Measurements from ENCODE around the gene SLC5A11.

GRCh38 chr16:24844101-24845030, 1.4 kb upstream of the SLC5A11 start:
- TF ChIP-seq CTCF (IDR thresholded peaks at IDR 0.05) (no peak), POLR2AphosphoS5 (IDR thresholded peaks at IDR 0.05) (no peak), POLR2A (IDR thresholded peaks at IDR 0.05) (no peak), EP300 (IDR thresholded peaks at IDR 0.05; ENCODE audit: low read depth) (no peak)
